H1 (cell line): Measurements from ENCODE around the gene GPS2. TPM values are rescaled to one million over a fixed set of nuclear protein-coding genes. Genes with fewer than 3 reads are reported as not detected.
A peak's percentile ranks its signal among the peaks of the same experiment; 100 is the strongest.

Experiments used
- CTCF ChIA-PET: fragments of 300-600 bp; sonication (Branson Sonifier 250); formaldehyde crosslinking; loops from one replicate; lab custom pipeline; 2021; ENCODE audit not compliant: partially characterized antibody; lab: Charles Lee
- POLR2A ChIA-PET: fragments of 300-600 bp; sonication (Branson Sonifier 250); formaldehyde crosslinking; loops from one replicate; lab custom pipeline; 2021; ENCODE audit warnings: inconsistent platforms; ENCODE audit not compliant: partially characterized antibody; lab: Charles Lee
- DNase-seq, 2 experiments: peaks; one replicate each; pipeline versions ENCODE4 v3.0.0 to v3.0.0-alpha.2; 2010 to 2022; ENCODE audit warnings: low spot score in 2 of 2, low read depth in 1 of 2, mixed read lengths in 1 of 2
- FAIRE-seq: peaks from 2 replicates; lab custom pipeline; 2011; peaks lifted over from hg19 to GRCh38; lab: Jason Lieb, UNC
- H2AFZ ChIP-seq: 2 replicates; pipeline ENCODE4 v1.8.1; 2012; ENCODE audit warnings: low read length, inconsistent platforms
- H2AK5ac ChIP-seq: 2 replicates; pipeline ENCODE4 v1.6.1; 2013; ENCODE audit warnings: low read depth, low read length
- H2BK120ac ChIP-seq: replicated peaks from 2 replicates; pipeline ENCODE3; 2013; ENCODE audit warnings: low read depth, low read length, inconsistent platforms
- H2BK12ac ChIP-seq: 2 replicates; pipeline ENCODE4 v1.6.1; 2013; ENCODE audit warnings: low read depth, low read length
- H2BK15ac ChIP-seq: 2 replicates; pipeline ENCODE4 v1.6.1; 2013; ENCODE audit warnings: low read length
- H2BK20ac ChIP-seq: 2 replicates; pipeline ENCODE4 v1.6.1; 2013; ENCODE audit warnings: low read length
- H2BK5ac ChIP-seq: 2 replicates; pipeline ENCODE4 v1.6.1; 2013; ENCODE audit warnings: low read depth, low read length
- H3K14ac ChIP-seq: 2 replicates; pipeline ENCODE4 v1.6.1; 2013; ENCODE audit warnings: inconsistent platforms; ENCODE audit not compliant: insufficient read length
- H3K18ac ChIP-seq: 2 replicates; pipeline ENCODE4 v1.6.1; 2013; ENCODE audit warnings: low read length; ENCODE audit errors: extremely low read depth
- H3K23ac ChIP-seq: 2 replicates; pipeline ENCODE4 v1.6.1; 2013; ENCODE audit warnings: inconsistent platforms; ENCODE audit not compliant: insufficient read length
- H3K23me2 ChIP-seq: 2 replicates; pipeline ENCODE4 v1.6.1; 2013; ENCODE audit warnings: low read depth, low read length
- H3K27ac ChIP-seq: 2 replicates; pipeline ENCODE4 v1.6.1; 2011; ENCODE audit warnings: low read depth, low read length, inconsistent platforms
- H3K27me3 ChIP-seq, 4 experiments: replicated peaks in 1 of 4; 1 replicate in 1 of 4; 2 replicates in 3 of 4; pipeline versions ENCODE4 v1.6.1 to v1.8.1; 2011 to 2013; ENCODE audit warnings: low read length in 3 of 4, mild to moderate bottlenecking in 3 of 4, inconsistent platforms in 2 of 4, mixed read lengths in 2 of 4, moderate library complexity in 1 of 4; ENCODE audit not compliant: control insufficient read depth in 3 of 4, insufficient read depth in 3 of 4; ENCODE audit errors: extremely low read depth in 1 of 4
- H3K36me3 ChIP-seq, 4 experiments: 2 replicates each; pipeline versions ENCODE4 v1.6.1 to v1.8.1; 2011 to 2013; ENCODE audit warnings: mild to moderate bottlenecking in 4 of 4, low read length in 3 of 4, moderate library complexity in 2 of 4, control low read depth in 1 of 4, inconsistent platforms in 1 of 4; ENCODE audit not compliant: insufficient read depth in 4 of 4, control insufficient read depth in 2 of 4
- H3K4ac ChIP-seq: replicated peaks from 2 replicates; pipeline ENCODE3; 2013; ENCODE audit warnings: low read length, low read depth, mixed read lengths, inconsistent platforms; ENCODE audit not compliant: insufficient read length
- H3K4me1 ChIP-seq, 4 experiments: replicated peaks in 1 of 4; 1 replicate in 1 of 4; 2 replicates in 3 of 4; pipeline versions ENCODE4 v1.6.1 to v1.8.1; 2011 to 2013; ENCODE audit warnings: low read length in 3 of 4, inconsistent platforms in 2 of 4, mixed read lengths in 1 of 4; ENCODE audit not compliant: insufficient read depth in 4 of 4, control insufficient read depth in 3 of 4
- H3K4me2 ChIP-seq, 2 experiments: 2 replicates each; pipeline versions ENCODE4 v1.6.1 to v1.8.1; 2011 to 2013; ENCODE audit warnings: low read depth in 2 of 2, low read length in 2 of 2, control low read depth in 1 of 2, inconsistent platforms in 1 of 2, mild to moderate bottlenecking in 1 of 2; ENCODE audit not compliant: insufficient read depth in 1 of 2
- H3K4me3 ChIP-seq, 4 experiments: fragments of 200-600, 300-600 bp in 1 of 4; sonication (generic), shearing (Covaris generic), sonication (Bioruptor Twin) in 1 of 4; 2 replicates each; pipeline versions ENCODE4 v1.5.1 to v1.8.1; 2011 to 2016; ENCODE audit warnings: low read length in 4 of 4, low read depth in 3 of 4, control low read depth in 2 of 4, inconsistent platforms in 2 of 4, mild to moderate bottlenecking in 2 of 4, mixed read lengths in 1 of 4, moderate library complexity in 1 of 4; ENCODE audit not compliant: insufficient read depth in 2 of 4; ENCODE audit errors: extremely low read depth in 1 of 4
- H3K56ac ChIP-seq: replicated peaks from 2 replicates; pipeline ENCODE3; 2013; ENCODE audit warnings: low read depth, mild to moderate bottlenecking, mixed read lengths, low read length, inconsistent platforms; ENCODE audit not compliant: insufficient read length
- H3K79me1 ChIP-seq: 2 replicates; pipeline ENCODE4 v1.6.1; 2013; ENCODE audit warnings: low read depth, low read length, control low read depth
- H3K79me2 ChIP-seq, 2 experiments: 2 replicates each; pipeline versions ENCODE4 v1.6.1 to v1.8.1; 2012 to 2013; ENCODE audit warnings: low read length in 2 of 2, mild to moderate bottlenecking in 2 of 2, inconsistent platforms in 1 of 2; ENCODE audit not compliant: insufficient read depth in 2 of 2, control insufficient read depth in 1 of 2
- H3K9ac ChIP-seq, 4 experiments: replicated peaks in 1 of 4; 1 replicate in 1 of 4; 2 replicates in 3 of 4; pipeline versions ENCODE4 v1.6.1 to v1.8.1; 2011 to 2013; ENCODE audit warnings: low read depth in 3 of 4, low read length in 3 of 4, control low read depth in 2 of 4, mild to moderate bottlenecking in 2 of 4, moderate library complexity in 2 of 4, inconsistent platforms in 1 of 4; ENCODE audit errors: extremely low read depth in 1 of 4
- H3K9me3 ChIP-seq, 2 experiments: 2 replicates each; pipeline versions ENCODE4 v1.6.1 to v1.8.1; 2012 to 2013; ENCODE audit warnings: mild to moderate bottlenecking in 2 of 2, moderate library complexity in 2 of 2, control low read depth in 1 of 2, inconsistent platforms in 1 of 2, low read depth in 1 of 2, low read length in 1 of 2, mixed read lengths in 1 of 2; ENCODE audit not compliant: insufficient read depth in 2 of 2
- H4K20me1 ChIP-seq, 2 experiments: replicated peaks in 1 of 2; 2 replicates each; pipeline versions ENCODE3 to v1.8.1; 2011 to 2013; ENCODE audit warnings: inconsistent platforms in 2 of 2, low read length in 2 of 2, mild to moderate bottlenecking in 1 of 2; ENCODE audit not compliant: insufficient read depth in 2 of 2, control insufficient read depth in 1 of 2
- H4K5ac ChIP-seq: 2 replicates; pipeline ENCODE4 v1.6.1; 2013; ENCODE audit warnings: low read length, low read depth, mixed read lengths, inconsistent platforms; ENCODE audit not compliant: insufficient read length
- H4K8ac ChIP-seq: 2 replicates; pipeline ENCODE4 v1.8.0; 2013; ENCODE audit warnings: mild to moderate bottlenecking, moderate library complexity, low read length, inconsistent platforms; ENCODE audit not compliant: insufficient read depth; ENCODE audit errors: extremely low read depth
- H4K91ac ChIP-seq: replicated peaks from 2 replicates; pipeline ENCODE3; 2013; ENCODE audit warnings: low read length, mixed read lengths, inconsistent platforms; ENCODE audit not compliant: insufficient read length
- SP2 ChIP-seq: IDR thresholded peaks from 2 replicates; pipeline ENCODE4 v1.6.1; 2012; ENCODE audit warnings: mild to moderate bottlenecking, low read length, inconsistent platforms
- TEAD4 ChIP-seq: IDR thresholded peaks from 2 replicates; pipeline ENCODE4 v1.6.1; 2012; ENCODE audit warnings: low read depth, low read length, inconsistent platforms, mixed read lengths
- WGBS, 2 experiments: shearing (Covaris generic) in 1 of 2; methylation state at CpG; one replicate each; pipeline versions ENCODE4 v1.1.6 to v1.1.7; 2013 to 2015; ENCODE audit warnings: low lambda C conversion rate in 2 of 2, mixed read lengths in 2 of 2, inconsistent platforms in 1 of 2, low coverage in 1 of 2, missing lambda C conversion rate in 1 of 2; ENCODE audit not compliant: insufficient replicate concordance in 2 of 2, insufficient coverage in 1 of 2, insufficient read length in 1 of 2; ENCODE audit errors: extremely low coverage in 1 of 2, missing lambda C conversion rate in 1 of 2; 5-methylcytosine and 5-hydroxymethylcytosine counted together
- polyA plus RNA-seq, 7 experiments: library from polyadenylated mRNA; depleted of rRNA in 3 of 7; stranded (reverse) in 5 of 7; unstranded in 2 of 7; fragments of >200 nt in 5 of 7; fragments of 200-250 nt in 2 of 7; gene quantifications; 1 replicate in 5 of 7; 2 replicates in 1 of 7; 4 replicates in 1 of 7; pipeline versions ENCODE4 v1.2.1 to v1.2.3, GENCODE V29; 2011 to 2013; ENCODE audit warnings: missing spikeins in 2 of 7, mixed read lengths in 2 of 7
- total RNA-seq: library from RNA; stranded (reverse); fragmentation: NEBNext Ultra II Directional; extraction: Animal tissue kit (Norgen Biotek cat#: 25700); gene quantifications from 2 replicates; pipeline ENCODE4 v1.2.1, GENCODE V29; 2021
- TF ChIP-seq, protein P1 (sequence below), 3 experiments: IDR thresholded peaks; 1 replicate in 2 of 3; 2 replicates in 1 of 3; pipeline versions ENCODE4 v1.5.1 to v1.6.1; 2011; ENCODE audit warnings: low read length in 3 of 3, mild to moderate bottlenecking in 3 of 3, inconsistent platforms in 2 of 3, low read depth in 1 of 3, moderate library complexity in 1 of 3; ENCODE audit not compliant: insufficient read depth in 1 of 3; ENCODE audit errors: control extremely low read depth in 1 of 3

The GPS2 gene
- total and polyA plus RNA-seq, 2 of the 8 experiments (the other 6 are each of a cell fraction or from before 2014, with no cell fraction given), result 67.0 to 152 TPM

GRCh38 chr17:7352503-7352889 lies 37.3 kb upstream of the GPS2 start:
- Histone ChIP-seq H3K23me2 (peaks cover 15% of the 10 kb centered on the region; the same call in 1 of the 2 replicates), H2BK15ac (peak overlapping the region; percentile 81; the same call in 1 of the 2 replicates), H3K27me3 (no peaks in the 10 kb centered on the region), H4K91ac (peak overlapping the region; percentile 54), H4K8ac (peak overlapping the region; percentile 86; the same call in 1 of the 2 replicates), H3K9ac (peak overlapping the region in 1 of 4 experiments; percentile 69; a peak in 2 of 7 replicates), H3K79me1 (no peaks in the 10 kb centered on the region), H4K20me1 (peaks cover 0 to 2% of the 10 kb centered on the region in 2 experiments), H3K4me3 (peak overlapping the region; percentile 39 to 96 (median 84)), H2BK12ac (no peak overlapping the region), H3K4me2 (peak overlapping the region; percentile 92 to 98), H3K36me3 (no peaks in the 10 kb centered on the region), H3K9me3 (no peaks in the 10 kb centered on the region), H3K4me1 (peaks cover 0 to 19% (median 10%) of the 10 kb centered on the region in 4 experiments; a peak in 6 of 7 replicates), H3K4ac (peak overlapping the region; percentile 57), H3K56ac (peak overlapping the region; percentile 39), H3K23ac (no peak overlapping the region), H2AK5ac (no peak overlapping the region; the same call in 1 of the 2 replicates), H2BK120ac (no peak overlapping the region), H3K79me2 (no peaks in the 10 kb centered on the region), H3K18ac (peak overlapping the region; percentile 60), H3K14ac (no peak overlapping the region), H3K27ac (peak overlapping the region; percentile 49; the same call in 1 of the 2 replicates), H4K5ac (no peak overlapping the region), H2BK20ac (no peak overlapping the region), H2BK5ac (peak overlapping the region; percentile 92; the same call in 1 of the 2 replicates), H2AFZ (no peak overlapping the region)
- FAIRE-seq, result no peak
- WGBS, 2 experiments, result 52% methylated on average over 8 of the region's 10 CpGs; no CpG with 5 or more reads in 1 of the 2 experiments
- DNase-seq, result no peak
- ChIA-PET CTCF (interaction anchor here (0.6 to 6.5 kb wide), 17 partner anchors 8 to 208 kb away, joined by 3 to 56 read pairs (median 5); partner anchors contain the start of genes ACAP1, PLSCR3, SENP3 and SLC2A4), POLR2A (interaction anchor here (0.7 to 7.8 kb wide), 12 partner anchors 15 to 131 kb away, joined by 3 to 91 read pairs (median 4); partner anchors contain the start of genes FGF11, GPS2, POLR2A and TMEM256)
- TF ChIP-seq TEAD4 (peak; percentile 80; the same call in 1 of the 2 replicates), SP2 (no peak)
- TF ChIP-seq, protein P1, sequence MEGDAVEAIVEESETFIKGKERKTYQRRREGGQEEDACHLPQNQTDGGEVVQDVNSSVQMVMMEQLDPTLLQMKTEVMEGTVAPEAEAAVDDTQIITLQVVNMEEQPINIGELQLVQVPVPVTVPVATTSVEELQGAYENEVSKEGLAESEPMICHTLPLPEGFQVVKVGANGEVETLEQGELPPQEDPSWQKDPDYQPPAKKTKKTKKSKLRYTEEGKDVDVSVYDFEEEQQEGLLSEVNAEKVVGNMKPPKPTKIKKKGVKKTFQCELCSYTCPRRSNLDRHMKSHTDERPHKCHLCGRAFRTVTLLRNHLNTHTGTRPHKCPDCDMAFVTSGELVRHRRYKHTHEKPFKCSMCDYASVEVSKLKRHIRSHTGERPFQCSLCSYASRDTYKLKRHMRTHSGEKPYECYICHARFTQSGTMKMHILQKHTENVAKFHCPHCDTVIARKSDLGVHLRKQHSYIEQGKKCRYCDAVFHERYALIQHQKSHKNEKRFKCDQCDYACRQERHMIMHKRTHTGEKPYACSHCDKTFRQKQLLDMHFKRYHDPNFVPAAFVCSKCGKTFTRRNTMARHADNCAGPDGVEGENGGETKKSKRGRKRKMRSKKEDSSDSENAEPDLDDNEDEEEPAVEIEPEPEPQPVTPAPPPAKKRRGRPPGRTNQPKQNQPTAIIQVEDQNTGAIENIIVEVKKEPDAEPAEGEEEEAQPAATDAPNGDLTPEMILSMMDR (IDR thresholded peaks at IDR 0.05; ENCODE audit: control extremely low read depth in 1 of 3, insufficient read depth in 1 of 3, low read depth in 1 of 3, low read length in 3 of 3), result peak in 1 of 3 experiments; percentile 77; a peak in 2 of 4 replicates
